ENCODE measurements around the gene DNAJC2. TPM values are rescaled to one million over a fixed set of nuclear protein-coding genes. Genes with fewer than 3 reads are reported as not detected.

Gene DNAJC2
- total RNA-seq, 1 donor from 2014 or later, result 20.7 TPM

DNA sequence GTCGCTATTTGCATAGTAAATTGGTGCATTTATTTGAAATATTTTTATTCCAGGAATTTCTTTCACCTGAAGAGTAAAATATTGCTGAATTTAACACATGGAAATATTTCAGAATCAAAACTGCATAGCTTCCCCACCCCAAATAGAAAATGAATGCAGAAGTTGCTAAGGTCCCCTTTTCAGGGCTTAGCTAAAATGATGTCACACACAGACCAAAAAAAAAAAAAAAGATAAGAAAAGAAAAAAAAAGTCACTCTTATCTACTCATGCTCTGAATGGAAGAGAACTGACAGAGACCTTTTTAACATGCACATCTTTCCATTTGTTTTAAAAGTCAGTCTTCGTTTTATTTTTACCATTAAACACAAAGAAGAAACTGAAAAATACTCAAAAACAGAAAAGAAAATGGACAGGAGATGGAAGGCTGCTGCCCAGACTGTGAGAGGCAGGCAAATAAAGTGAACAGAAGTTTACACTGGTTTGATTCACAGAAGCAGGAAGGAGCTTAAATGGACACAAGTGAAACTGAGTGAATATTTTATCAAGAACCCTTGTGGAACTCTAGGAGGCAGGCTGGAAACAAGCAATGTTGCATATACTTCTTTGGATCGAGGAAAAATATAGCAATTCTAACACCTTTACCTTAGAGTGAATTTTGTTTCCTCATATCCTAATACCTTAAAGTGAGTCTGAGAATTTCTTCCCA, 34.9 kb upstream of the DNAJC2 start:
- Mint-ChIP-seq H3K27ac (ENCODE audit: unreplicated experiment) (no peak overlapping the region), H3K4me3 (ENCODE audit: unreplicated experiment) (no peak overlapping the region), H3K4me1 (ENCODE audit: unreplicated experiment) (no peaks in the 10 kb centered on the region), H3K36me3 (ENCODE audit: unreplicated experiment) (no peaks in the 10 kb centered on the region), H3K27me3 (ENCODE audit: unreplicated experiment) (peaks cover 20% of the 10 kb centered on the region), H3K9me3 (ENCODE audit: unreplicated experiment) (no peaks in the 10 kb centered on the region)
- DNase-seq (ENCODE audit: extremely low spot score, unreplicated experiment), result no peak
- TF ChIP-seq, protein P1, sequence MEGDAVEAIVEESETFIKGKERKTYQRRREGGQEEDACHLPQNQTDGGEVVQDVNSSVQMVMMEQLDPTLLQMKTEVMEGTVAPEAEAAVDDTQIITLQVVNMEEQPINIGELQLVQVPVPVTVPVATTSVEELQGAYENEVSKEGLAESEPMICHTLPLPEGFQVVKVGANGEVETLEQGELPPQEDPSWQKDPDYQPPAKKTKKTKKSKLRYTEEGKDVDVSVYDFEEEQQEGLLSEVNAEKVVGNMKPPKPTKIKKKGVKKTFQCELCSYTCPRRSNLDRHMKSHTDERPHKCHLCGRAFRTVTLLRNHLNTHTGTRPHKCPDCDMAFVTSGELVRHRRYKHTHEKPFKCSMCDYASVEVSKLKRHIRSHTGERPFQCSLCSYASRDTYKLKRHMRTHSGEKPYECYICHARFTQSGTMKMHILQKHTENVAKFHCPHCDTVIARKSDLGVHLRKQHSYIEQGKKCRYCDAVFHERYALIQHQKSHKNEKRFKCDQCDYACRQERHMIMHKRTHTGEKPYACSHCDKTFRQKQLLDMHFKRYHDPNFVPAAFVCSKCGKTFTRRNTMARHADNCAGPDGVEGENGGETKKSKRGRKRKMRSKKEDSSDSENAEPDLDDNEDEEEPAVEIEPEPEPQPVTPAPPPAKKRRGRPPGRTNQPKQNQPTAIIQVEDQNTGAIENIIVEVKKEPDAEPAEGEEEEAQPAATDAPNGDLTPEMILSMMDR (IDR thresholded peaks at IDR 0.05), result no peak

DNA sequence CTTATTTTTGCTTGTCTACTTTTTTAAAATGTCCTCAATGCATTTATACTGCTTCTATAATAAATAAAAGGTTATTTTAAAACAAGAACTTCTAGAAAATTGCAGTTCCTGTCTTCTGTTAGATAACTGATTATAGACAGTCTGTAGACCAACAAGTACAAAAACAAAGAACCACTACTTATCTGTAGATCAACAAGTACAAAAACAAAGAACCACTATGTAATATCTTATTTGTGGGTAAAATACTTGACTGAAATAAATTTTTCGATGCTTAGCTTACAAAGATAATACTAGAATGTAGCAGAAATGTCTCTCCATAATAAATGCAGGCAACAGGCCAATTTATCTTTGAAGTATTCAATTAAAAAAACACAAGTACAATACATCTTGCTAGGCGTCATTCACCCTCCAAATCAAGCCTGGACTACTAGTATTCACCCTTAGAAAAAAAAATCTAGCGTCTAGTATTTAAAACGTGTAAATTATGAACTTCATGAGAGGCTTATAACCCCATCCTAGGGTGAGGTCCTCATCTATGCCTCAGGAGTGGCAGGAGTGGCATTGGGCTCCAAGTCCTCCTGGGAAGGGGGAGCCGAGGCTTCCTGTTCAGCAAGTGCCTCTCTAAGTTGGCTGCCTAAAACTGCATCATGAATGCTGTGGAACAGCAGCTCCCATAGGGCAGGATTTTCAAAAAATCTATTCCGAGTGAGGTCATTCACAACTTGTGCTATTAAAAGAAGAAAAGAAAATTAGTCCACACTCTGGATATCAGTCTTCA, 29.5 kb upstream of the DNAJC2 start:
- H3K27ac Mint-ChIP-seq (ENCODE audit: unreplicated experiment), result no peak overlapping the region
- H3K4me1 Mint-ChIP-seq (ENCODE audit: unreplicated experiment), result no peaks in the 10 kb centered on the region
- TF ChIP-seq, protein P1 (IDR thresholded peaks at IDR 0.05), result no peak
- no peak for DNase-seq (ENCODE audit: extremely low spot score, unreplicated experiment)
- H3K9me3 Mint-ChIP-seq (ENCODE audit: unreplicated experiment), result no peaks in the 10 kb centered on the region
- H3K4me3 Mint-ChIP-seq (ENCODE audit: unreplicated experiment), result no peak overlapping the region
- H3K36me3 Mint-ChIP-seq (ENCODE audit: unreplicated experiment), result peaks cover 8% of the 10 kb centered on the region
- H3K27me3 Mint-ChIP-seq (ENCODE audit: unreplicated experiment), result peaks cover 29% of the 10 kb centered on the region

DNA sequence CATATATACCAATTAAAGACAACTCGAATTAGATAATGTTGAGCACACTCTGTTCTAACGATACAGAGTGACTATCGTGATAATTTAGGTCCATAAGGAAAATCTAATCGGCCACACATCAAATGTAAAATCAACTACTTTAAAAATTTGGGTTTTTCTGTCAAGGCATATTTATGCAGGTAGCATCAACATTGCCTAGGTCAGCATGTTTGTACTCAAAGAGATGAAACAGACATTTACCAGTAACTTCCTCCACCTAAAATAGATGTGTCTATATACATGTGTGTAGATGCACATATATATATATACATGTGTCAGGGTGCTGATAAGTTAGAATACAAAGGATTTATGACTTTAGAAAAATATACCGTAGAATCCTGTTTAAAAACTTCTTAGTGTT, 24.9 kb upstream of the DNAJC2 start:
- H3K9me3 Mint-ChIP-seq (ENCODE audit: unreplicated experiment), result no peaks in the 10 kb centered on the region
- no peak overlapping the region for H3K27ac Mint-ChIP-seq (ENCODE audit: unreplicated experiment)
- H3K4me3 Mint-ChIP-seq (ENCODE audit: unreplicated experiment), result no peak overlapping the region
- DNase-seq (ENCODE audit: extremely low spot score, unreplicated experiment), result no peak
- TF ChIP-seq, protein P1 (IDR thresholded peaks at IDR 0.05), result no peak
- H3K4me1 Mint-ChIP-seq (ENCODE audit: unreplicated experiment), result no peaks in the 10 kb centered on the region
- peaks cover 37% of the 10 kb centered on the region for H3K36me3 Mint-ChIP-seq (ENCODE audit: unreplicated experiment)
- peaks cover 17% of the 10 kb centered on the region for H3K27me3 Mint-ChIP-seq (ENCODE audit: unreplicated experiment)

DNA sequence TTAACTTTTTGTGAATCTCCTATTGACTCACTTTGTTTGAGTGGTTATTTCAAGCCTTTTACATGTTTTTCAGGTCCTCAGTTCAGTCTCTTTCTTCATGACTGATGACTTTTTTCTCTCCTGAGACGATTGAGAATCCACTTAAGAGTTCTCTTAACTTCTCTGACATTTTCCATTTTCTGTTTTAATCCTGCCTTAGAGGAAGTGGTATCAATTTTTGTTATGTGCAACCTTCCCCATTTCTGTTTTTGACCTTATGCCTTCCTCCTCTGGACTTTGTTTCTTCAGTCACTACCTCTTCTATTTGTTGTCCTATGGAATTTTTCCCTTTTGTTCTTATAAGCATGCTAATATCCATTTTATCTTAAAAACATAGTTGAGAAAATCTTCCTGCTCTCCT, 5.2 kb upstream of the DNAJC2 start:
- DNase-seq (ENCODE audit: extremely low spot score, unreplicated experiment), result no peak
- H3K36me3 Mint-ChIP-seq (ENCODE audit: unreplicated experiment), result peaks cover 19% of the 10 kb centered on the region
- peaks cover 34% of the 10 kb centered on the region for H3K4me1 Mint-ChIP-seq (ENCODE audit: unreplicated experiment)
- TF ChIP-seq, protein P1 (IDR thresholded peaks at IDR 0.05), result no peak
- H3K4me3 Mint-ChIP-seq (ENCODE audit: unreplicated experiment), result peak overlapping the region; percentile 56
- no peaks in the 10 kb centered on the region for H3K27me3 Mint-ChIP-seq (ENCODE audit: unreplicated experiment)
- H3K27ac Mint-ChIP-seq (ENCODE audit: unreplicated experiment), result no peak overlapping the region
- no peaks in the 10 kb centered on the region for H3K9me3 Mint-ChIP-seq (ENCODE audit: unreplicated experiment)

DNA sequence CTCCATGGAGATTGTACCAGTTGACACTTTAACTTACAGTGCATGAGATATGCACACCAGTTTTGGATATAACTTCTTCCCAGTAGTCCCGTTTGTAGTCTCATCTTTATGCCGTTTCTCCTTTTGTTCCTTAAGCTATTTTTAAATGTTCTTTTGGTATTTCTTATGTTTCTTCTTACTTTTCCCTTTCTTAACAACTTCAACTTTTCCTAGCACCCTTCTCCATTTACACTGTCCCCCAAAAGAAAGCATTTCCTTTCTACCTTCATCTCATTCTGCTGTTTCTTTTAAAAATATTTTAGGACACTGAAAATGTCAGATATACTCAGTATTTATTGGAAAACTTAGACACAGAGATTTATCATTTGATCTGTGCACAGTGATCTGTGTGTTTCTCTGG, 4.4 kb upstream of the DNAJC2 start:
- Mint-ChIP-seq H3K4me1 (ENCODE audit: unreplicated experiment) (peaks cover 35% of the 10 kb centered on the region), H3K36me3 (ENCODE audit: unreplicated experiment) (peaks cover 16% of the 10 kb centered on the region), H3K27me3 (ENCODE audit: unreplicated experiment) (no peaks in the 10 kb centered on the region), H3K27ac (ENCODE audit: unreplicated experiment) (peak overlapping the region; percentile 98), H3K4me3 (ENCODE audit: unreplicated experiment) (peak overlapping the region; percentile 98), H3K9me3 (ENCODE audit: unreplicated experiment) (no peaks in the 10 kb centered on the region)
- TF ChIP-seq, protein P1 (IDR thresholded peaks at IDR 0.05), result no peak
- DNase-seq (ENCODE audit: extremely low spot score, unreplicated experiment), result no peak

Measured in osteocyte (in vitro differentiated cells).